ENCODE measurements around the gene LMAN2.

The LMAN2 gene

GRCh38 chr5:177393206-177393765, 41.8 kb upstream of the LMAN2 start:
- DNase-seq (ENCODE audit: low spot score), result no peak

DNA sequence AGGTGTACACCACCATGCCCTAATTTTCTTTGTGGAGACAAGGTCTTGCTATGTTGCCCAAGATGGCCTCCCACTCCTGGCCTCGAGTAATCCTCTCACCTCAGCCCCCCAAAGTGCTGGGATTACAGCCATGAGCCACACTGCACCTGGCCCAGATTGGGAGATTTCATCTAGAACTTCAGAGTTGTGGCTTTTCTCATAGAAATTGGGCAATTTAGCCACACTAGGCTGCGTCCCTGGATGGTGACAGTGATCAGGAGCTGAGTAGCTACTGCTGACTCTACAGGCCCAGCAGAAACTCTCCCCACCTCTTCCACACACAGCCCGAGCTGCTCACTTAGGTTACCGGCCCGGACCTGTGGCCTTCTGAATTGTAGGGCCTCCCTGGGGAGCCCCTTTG, 41.3 kb upstream of the LMAN2 start:
- DNase-seq (ENCODE audit: low spot score), result no peak
- TF ChIP-seq, protein P1, sequence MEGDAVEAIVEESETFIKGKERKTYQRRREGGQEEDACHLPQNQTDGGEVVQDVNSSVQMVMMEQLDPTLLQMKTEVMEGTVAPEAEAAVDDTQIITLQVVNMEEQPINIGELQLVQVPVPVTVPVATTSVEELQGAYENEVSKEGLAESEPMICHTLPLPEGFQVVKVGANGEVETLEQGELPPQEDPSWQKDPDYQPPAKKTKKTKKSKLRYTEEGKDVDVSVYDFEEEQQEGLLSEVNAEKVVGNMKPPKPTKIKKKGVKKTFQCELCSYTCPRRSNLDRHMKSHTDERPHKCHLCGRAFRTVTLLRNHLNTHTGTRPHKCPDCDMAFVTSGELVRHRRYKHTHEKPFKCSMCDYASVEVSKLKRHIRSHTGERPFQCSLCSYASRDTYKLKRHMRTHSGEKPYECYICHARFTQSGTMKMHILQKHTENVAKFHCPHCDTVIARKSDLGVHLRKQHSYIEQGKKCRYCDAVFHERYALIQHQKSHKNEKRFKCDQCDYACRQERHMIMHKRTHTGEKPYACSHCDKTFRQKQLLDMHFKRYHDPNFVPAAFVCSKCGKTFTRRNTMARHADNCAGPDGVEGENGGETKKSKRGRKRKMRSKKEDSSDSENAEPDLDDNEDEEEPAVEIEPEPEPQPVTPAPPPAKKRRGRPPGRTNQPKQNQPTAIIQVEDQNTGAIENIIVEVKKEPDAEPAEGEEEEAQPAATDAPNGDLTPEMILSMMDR (IDR thresholded peaks at IDR 0.05; ENCODE audit: extremely low read depth, missing control alignments), result no peak

More at GRCh38 chr5:177393206-177393765, 41.8 kb upstream of the LMAN2 start:
- TF ChIP-seq, protein P1 (IDR thresholded peaks at IDR 0.05; ENCODE audit: extremely low read depth, missing control alignments), result no peak

DNA sequence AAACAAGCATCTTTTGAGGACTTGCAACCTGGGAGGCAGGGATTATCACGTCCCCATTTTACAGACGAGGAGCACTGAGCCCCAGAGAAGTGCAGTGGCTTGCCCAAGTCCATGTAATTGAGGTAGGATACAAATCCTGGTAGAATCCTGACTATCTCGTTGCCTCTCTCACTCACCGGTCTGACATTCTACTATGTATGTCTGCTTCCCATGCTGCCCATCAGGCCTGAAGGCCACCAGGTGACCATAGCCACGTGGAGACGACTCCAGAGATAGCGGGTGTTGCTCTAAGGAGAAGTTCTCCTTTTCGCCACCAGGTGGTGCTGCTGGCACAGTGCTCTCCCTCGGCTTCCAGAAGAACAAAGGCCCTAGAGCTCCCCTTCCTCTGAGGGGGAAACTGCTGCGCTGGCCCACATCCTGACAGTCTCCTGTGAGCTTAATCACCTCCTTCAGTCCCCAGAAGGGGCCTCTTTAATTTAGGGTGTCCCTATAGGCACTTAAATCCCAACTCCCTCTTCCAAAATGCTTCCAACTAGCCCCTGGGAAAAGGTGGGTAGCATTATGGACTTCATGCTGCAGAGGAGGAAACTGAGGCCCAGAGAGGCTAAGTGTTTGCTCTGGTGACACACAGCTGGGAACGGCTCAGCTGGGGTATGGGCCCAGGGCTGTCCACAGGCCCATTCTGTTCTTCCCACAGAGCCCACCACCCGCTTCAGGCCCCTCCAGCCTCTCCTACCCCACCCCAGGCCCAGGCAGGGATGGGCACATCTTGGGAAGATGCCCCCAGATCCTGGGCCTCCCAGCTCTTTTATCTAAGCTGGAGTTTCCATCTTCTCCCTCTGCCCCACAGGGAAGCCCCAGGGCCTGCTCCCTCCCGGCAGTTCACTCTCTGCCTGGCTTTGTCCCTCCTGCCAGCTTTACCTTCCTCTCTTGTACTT, 39.2 kb upstream of the LMAN2 start:
- peak; percentile 93 for DNase-seq (ENCODE audit: low spot score)
- TF ChIP-seq, protein P1 (IDR thresholded peaks at IDR 0.05; ENCODE audit: extremely low read depth, missing control alignments), result peak; percentile 82

DNA sequence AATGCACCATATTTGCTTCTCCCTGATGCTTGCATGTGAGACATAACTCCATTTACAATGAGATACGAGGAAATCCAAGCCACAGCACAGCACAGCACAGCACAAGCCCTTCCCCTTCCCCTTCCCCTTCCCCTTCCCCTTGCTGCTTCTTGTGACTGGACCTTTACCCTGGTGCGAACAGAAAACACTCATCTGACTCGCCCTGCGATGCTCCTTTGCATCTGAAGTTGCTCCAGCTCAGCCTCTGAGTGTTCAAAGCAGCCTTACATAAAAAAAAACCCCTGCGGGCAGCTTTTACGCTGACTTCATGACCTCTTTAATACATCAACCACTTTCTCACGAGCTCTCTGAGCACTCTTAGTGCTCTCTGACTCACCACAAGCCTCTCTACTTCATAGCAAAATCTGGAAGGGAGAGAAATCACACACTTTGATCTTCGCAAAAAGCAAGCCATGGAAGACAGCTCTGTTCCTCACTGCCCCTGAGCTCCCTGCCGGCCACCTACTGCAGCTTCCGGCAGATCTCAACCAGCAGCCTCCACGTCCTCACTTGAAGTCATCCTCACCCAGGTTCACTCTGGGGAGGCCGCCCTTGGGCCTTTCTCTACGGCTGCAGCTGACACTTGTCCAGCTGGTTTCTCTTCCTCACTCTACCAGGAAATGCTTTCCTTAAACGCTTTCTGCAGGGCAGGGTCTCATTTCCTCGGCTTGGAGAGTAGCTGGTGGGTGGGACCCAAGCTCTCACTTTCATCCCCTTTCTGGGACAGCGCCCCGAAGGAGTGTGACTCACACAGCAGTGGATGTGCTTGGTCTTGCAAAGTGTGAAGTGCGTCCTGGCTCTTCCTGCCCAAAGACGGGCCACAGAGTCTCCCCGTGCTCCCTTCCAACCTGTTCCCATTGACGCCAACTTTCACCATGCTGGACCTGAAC, 38.0 kb upstream of the LMAN2 start:
- peak; percentile 77 for DNase-seq (ENCODE audit: low spot score)
- TF ChIP-seq, protein P1 (IDR thresholded peaks at IDR 0.05; ENCODE audit: extremely low read depth, missing control alignments), result no peak

DNA sequence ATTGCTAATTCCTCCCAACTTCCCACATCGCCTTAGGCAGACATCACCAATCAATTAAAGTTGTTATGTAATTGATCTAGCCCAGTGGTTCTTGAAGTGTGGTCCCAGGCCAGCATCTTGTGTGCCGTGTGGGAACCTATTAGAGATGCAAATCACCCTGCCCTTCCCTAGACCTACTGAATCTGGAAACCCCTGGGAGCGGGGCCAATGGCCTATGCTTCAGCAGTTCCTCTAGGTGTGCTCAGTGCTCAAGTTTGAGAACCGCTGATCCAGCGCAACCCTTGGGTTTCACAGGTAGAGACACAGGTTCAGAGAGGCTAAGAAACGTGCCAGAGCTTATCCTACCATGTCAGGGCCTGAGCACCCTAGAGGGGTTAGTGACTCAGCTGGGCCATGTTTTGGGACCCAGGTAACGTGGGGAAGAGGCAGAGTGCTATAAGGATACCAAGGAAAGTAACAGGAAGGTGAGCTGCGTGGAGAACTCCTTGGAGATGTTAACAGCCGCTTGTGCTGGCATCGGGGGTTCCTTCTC, 37.1 kb upstream of the LMAN2 start:
- TF ChIP-seq, protein P1 (IDR thresholded peaks at IDR 0.05; ENCODE audit: extremely low read depth, missing control alignments), result no peak
- DNase-seq (ENCODE audit: low spot score), result peak; percentile 12

DNA sequence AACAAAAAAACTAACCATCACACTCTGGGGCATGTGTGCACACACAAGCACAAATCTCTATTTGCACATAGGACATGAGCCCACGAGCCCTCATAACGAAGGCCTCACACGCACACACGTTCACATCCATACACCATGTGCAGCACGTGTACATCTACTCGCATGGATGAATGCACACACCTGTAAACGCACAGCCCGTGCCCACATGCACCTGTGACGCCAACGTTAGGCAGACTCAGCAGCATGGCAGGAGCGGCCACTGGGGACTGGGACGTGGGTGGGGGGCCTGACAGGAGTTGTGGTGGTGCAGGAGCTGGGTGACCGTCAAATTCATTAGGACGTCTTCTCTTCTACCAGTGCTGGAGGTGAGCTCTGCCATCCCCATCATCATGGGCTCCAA, 35.9 kb upstream of the LMAN2 start:
- no peak for DNase-seq (ENCODE audit: low spot score)
- TF ChIP-seq, protein P1 (IDR thresholded peaks at IDR 0.05; ENCODE audit: extremely low read depth, missing control alignments), result no peak
